AG08396 (cell line): Measurements from ENCODE around the gene KRT84.

ENCODE experiments used
- DNase-seq: peaks from one replicate; pipeline ENCODE4 v3.0.0; 2012; ENCODE audit warnings: low spot score, mixed read lengths

KRT84 gene

DNA sequence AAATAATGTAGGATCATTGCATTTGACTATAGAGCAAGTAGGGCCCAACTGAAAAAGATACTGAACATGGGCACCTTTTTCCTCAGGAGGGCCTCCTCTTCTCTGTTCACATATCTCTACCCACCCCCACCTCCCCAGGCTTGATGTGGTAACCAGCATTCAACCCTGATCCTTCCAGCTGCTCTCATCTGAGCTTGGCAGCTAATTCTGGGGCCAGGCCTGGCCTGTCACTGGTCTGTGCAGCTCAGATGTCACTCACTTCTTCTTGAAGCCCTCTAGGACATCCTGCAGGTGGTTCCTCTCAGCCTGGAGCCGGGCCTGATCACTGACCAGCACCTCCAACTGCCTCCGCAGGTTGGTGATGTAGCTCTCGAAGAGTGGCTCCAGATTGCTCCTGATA, 2.1 kb downstream of the KRT84 start:
- no peak for DNase-seq

- no peak for DNase-seq
These were observed 2.6 kb downstream of the KRT84 start for GRCh38 chr12:52382854-52383253.

GRCh38 chr12:52381206-52381605, 4.2 kb downstream of the KRT84 start:
- DNase-seq, result no peak

DNA sequence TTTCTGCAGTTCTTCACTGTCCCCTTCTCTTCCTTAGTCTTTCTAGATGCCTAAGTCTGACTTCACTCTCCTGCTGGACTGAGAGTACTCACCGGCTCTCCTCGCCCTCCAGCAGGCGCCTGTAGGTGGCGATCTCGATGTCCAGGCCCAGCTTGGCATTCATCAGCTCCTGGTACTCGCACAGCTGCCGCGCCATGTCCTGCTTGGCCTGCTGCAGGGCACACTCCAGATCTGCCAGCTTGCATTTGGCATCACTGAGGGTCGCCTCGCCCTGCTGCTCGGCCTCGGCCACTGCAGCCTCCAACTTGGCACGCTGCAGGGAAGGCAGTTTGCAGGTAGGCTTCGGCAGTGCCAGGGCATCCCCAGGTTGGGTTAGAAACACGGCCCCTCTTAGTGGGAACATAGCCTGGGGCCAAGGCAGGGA, 5.2 kb downstream of the KRT84 start:
- no peak for DNase-seq

- no peak for DNase-seq
These were observed 5.9 kb downstream of the KRT84 start for GRCh38 chr12:52379536-52379935.

- no peak for DNase-seq
These were observed 7.4 kb downstream of the KRT84 start for GRCh38 chr12:52378091-52378490.

- no peak for DNase-seq
These were observed 8.2 kb downstream of the KRT84 start for GRCh38 chr12:52377266-52377665.

- DNase-seq, result peak; percentile 95
These were observed 13.0 kb downstream of the KRT84 start for GRCh38 chr12:52372216-52373154.

GRCh38 chr12:52371716-52372115, 13.7 kb downstream of the KRT84 start:
- no peak for DNase-seq

- DNase-seq, result peak; percentile 87
These were observed 14.4 kb downstream of the KRT84 start for GRCh38 chr12:52370926-52371608.

GRCh38 chr12:52369809-52370208, 15.6 kb downstream of the KRT84 start:
- no peak for DNase-seq

DNA sequence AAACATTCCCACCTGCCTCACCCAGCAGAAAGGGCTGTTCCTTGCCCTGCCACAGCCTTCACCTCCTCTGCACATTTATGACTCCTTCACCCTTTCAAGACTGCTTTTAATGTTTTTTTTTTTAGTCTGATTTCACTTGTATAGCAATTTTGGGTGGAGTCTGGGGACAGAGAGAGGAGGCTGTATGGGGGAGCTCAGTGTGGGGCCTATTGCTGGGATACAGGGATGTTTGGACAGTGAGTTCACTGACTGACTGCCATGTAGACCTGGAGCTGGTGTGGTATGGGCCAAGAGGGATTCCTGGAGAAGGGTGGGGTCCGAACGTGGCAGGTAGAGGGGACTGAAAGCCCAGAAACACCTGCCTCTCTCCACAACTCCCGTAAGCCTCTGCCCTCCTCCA, 16.2 kb downstream of the KRT84 start:
- DNase-seq, result peak; percentile 49

- DNase-seq, result no peak
These were observed 16.9 kb downstream of the KRT84 start for GRCh38 chr12:52368508-52368907.

- no peak for DNase-seq
These were observed 17.6 kb downstream of the KRT84 start for GRCh38 chr12:52367876-52368275.

DNA sequence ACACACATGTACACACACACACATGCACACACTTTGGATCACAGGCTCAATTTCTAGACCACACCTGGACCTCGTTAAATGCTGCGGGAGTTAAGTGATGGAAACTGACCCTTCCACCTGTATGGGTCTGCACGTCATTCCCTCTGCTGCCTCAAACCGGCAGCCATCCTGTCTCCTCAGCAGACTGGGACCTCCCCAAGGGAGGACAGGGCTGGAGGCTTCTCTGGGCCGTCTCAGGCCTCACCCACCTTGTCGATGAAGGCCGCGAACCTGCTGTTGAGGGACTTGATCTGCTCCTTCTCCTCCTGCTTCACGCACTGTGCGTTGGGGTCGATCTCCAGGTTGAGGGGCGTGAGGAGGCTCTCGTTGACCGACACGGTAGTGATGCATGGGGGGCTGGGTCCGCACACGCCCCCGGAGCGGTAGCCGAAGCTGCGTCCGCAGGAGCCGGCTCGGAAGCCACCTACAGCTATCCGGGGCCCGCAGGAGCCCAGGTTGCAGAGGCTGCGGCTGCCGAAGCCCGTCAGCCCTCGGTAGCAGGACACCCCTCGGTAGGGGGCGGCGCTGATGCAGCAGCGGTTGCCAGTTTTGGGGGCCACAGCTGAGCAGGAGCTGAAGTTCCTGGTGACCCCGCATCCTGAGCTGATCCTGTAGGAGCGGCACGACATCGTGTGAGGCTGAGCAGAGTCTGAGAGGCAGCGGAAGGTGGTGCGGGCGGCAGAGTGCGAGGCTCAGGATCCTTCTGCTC, 18.5 kb downstream of the KRT84 start, which contains the start of gene KRT85:
TSS of gene KRT85 (minus strand) at position 744 of the 748 bp plus-strand sequence. CDS start at position 668, 76 bp downstream.
- no peak for DNase-seq

DNA sequence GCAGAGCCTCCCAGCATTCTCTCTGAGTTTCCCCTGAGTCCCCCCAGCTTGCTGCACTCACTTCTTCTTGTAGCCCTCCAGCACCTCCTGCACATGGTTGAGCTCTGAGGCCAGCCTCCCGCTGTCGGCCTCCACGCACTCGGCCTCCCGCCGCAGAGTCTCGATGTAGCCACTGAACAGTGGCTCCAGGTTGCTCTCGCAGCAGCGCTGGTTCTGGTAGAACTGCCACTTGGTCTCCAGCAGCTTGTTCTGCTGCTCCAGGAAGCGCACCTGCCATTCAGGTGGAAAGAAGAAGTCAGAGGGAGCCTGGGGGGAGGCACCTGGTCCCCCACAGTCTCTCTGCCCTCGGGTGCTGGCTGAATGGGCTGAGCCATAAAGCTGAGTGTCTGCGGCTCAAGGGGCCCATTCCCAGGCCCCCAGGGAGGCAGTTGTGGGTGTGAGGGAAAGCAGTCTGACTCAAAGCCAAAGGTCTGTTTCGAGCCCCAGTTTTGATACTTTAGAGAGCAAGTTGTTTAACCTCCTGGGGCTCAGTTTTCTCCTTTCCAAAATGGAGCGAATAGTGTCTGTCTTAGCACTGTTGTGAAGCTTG, 20.5 kb downstream of the KRT84 start:
- DNase-seq, result no peak

DNA sequence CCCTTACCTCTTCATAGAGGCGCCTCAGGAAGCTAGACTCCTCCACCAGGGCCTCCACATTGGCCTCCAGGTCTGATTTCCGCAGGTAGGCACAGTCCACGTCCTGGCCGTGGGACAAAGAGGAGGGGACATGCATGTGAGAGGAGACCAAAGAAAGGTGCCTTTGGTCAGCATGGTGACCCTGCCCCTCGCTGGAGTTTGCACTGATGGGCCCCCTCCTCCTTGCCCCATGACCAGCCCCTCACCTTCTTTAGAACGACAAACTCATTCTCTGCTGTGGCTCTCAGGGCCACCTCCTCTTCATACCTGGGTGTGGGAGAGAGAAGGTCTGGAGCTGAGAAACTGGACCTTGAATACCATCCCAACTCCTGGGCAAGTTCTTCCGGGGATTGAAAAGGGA, 21.4 kb downstream of the KRT84 start:
- DNase-seq, result no peak

GRCh38 chr12:52363111-52363679, 22.3 kb downstream of the KRT84 start:
- no peak for DNase-seq

GRCh38 chr12:52362118-52362726, 23.2 kb downstream of the KRT84 start:
- DNase-seq, result no peak

DNA sequence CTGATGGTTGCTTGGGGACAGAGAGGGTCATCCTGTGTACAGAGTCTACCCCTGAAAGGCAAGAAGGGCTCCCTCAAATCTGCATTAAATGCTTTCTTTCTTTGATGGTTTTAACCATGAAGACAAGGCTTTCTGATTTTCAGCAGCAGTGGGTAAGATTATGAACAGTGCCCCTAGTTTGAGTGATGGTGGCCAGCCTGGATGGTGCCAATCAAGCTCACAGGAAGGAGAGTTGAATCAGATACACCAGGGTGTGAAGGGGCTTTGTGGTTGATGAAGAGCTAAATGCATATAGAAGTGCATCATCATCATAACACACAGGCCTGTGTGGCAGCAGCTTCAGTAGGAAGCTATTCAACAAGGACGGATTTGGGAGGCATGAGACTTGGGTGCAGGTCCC, 23.9 kb downstream of the KRT84 start:
- no peak for DNase-seq

DNA sequence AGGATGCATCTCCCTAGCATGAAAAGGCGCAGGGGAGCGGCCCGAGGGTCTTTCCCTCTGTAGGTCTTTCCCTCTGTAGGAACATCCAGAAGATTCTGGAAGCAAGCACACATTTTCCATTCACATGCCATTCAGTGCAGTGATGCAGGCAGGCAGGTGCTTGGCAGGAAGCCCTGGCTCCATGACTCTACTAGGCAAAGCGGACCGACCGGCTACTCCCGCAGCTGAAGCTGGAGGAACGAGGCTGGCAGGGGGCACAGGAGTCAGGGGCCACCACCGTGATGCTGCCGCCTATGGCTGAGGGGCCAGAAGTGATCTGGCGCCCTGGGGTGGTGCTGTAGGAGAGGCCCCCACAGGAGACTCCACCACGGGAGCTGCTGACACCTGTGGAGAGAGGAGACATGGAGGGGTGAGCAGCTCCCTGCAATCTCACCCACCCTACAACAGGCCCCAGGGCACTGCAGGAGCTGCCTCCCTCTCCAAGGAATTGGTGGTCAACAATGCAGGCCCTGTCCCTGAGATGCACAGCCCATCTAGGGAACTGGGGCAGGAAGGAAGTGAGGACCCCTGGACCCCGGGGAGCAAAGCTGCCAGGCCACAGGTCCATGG, 24.7 kb downstream of the KRT84 start:
- DNase-seq, result no peak
